ENCODE measurements around the gene FBXW11. TPM values are rescaled to one million over a fixed set of nuclear protein-coding genes. Genes with fewer than 3 reads are reported as not detected.

FBXW11 gene
- total RNA-seq, 2 donors from 2014 or later, result 76.3 to 81.7 TPM

- TF ChIP-seq CTCF (IDR thresholded peaks at IDR 0.05), result no peak
- DNase-seq (ENCODE audit: low spot score), result no peak
- Histone ChIP-seq H3K27me3 (no peaks in the 10 kb centered on the region), H3K4me3 (no peak overlapping the region), H3K36me3 (no peaks in the 10 kb centered on the region), H3K9me3 (no peaks in the 10 kb centered on the region), H3K27ac (no peak overlapping the region), H3K4me1 (peaks cover 0 to 7% of the 10 kb centered on the region in 2 donors)
Observed at GRCh38 chr5:171841984-171842776, 164.3 kb downstream of the FBXW11 start.

- H3K36me3 ChIP-seq, result no peaks in the 10 kb centered on the region
- H3K9me3 ChIP-seq, result no peaks in the 10 kb centered on the region
- H3K27me3 ChIP-seq, result no peaks in the 10 kb centered on the region
- peaks cover 0 to 7% of the 10 kb centered on the region in 2 donors for H3K4me1 ChIP-seq
- no peak overlapping the region for H3K4me3 ChIP-seq
- no peak for TF ChIP-seq CTCF (IDR thresholded peaks at IDR 0.05)
- no peak overlapping the region for H3K27ac ChIP-seq
- no peak for DNase-seq (ENCODE audit: low spot score)
Observed at GRCh38 chr5:171840711-171841522, 165.5 kb downstream of the FBXW11 start.

- no peak for TF ChIP-seq CTCF (IDR thresholded peaks at IDR 0.05)
- H3K9me3 ChIP-seq, result no peaks in the 10 kb centered on the region
- DNase-seq (ENCODE audit: low spot score), result no peak
- no peaks in the 10 kb centered on the region for H3K27me3 ChIP-seq
- H3K36me3 ChIP-seq, result no peaks in the 10 kb centered on the region
- peaks cover 0 to 7% of the 10 kb centered on the region in 2 donors for H3K4me1 ChIP-seq
- H3K27ac ChIP-seq, result no peak overlapping the region
- H3K4me3 ChIP-seq, result no peak overlapping the region
Observed at GRCh38 chr5:171840066-171840465, 166.4 kb downstream of the FBXW11 start.

GRCh38 chr5:171839112-171839511 lies 167.3 kb downstream of the FBXW11 start:
- Histone ChIP-seq H3K4me1 (peaks cover 0 to 7% of the 10 kb centered on the region in 2 donors), H3K36me3 (no peaks in the 10 kb centered on the region), H3K9me3 (no peaks in the 10 kb centered on the region), H3K4me3 (no peak overlapping the region), H3K27ac (no peak overlapping the region), H3K27me3 (no peaks in the 10 kb centered on the region)
- DNase-seq (ENCODE audit: low spot score), result no peak
- no peak for TF ChIP-seq CTCF (IDR thresholded peaks at IDR 0.05)

GRCh38 chr5:171838066-171838465 lies 168.4 kb downstream of the FBXW11 start:
- H3K4me3 ChIP-seq, result no peak overlapping the region
- H3K27ac ChIP-seq, result no peak overlapping the region
- H3K9me3 ChIP-seq, result peaks cover 0 to 9% of the 10 kb centered on the region in 2 donors
- H3K4me1 ChIP-seq, result peaks cover 0 to 7% of the 10 kb centered on the region in 2 donors
- TF ChIP-seq CTCF (IDR thresholded peaks at IDR 0.05), result no peak
- no peaks in the 10 kb centered on the region for H3K36me3 ChIP-seq
- DNase-seq (ENCODE audit: low spot score), result no peak
- H3K27me3 ChIP-seq, result no peaks in the 10 kb centered on the region

All from right atrium auricular region (tissue), 2 donors.